ENCODE measurements around the gene LRRC32.
"Not testable (repeated sequence)": the region's sequence is repeated elsewhere in the genome, so short reads cannot be mapped to it uniquely, and the experiment has no call there.

LRRC32 gene

DNA sequence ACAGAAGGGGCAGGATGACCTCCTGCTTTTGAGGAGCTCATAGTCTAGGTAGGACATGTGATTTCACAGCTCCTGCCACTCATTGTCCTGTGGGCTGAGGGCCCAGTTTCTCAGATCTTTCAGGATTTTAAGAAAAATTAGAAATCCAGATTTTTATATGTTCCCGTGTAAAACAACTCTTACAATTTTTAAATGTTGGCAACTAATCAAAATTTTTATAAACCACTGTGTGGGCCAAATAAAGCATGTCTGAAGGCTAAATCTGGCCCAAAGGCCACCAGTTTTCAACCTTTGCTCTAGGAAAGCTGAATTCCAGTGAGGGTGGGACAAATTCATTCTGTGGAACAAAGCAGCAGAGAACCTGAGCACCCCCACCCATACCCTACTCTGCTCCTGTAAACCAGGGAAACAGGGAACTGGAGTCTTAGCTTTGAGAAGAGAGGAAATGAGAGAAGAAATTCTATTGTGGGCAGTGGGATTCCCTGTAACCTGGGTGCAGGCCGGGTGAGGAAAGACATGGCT lies 20.6 kb downstream of the LRRC32 start:
- DNase-seq (ENCODE audit: low read depth in 2 of 2): no peak

DNA sequence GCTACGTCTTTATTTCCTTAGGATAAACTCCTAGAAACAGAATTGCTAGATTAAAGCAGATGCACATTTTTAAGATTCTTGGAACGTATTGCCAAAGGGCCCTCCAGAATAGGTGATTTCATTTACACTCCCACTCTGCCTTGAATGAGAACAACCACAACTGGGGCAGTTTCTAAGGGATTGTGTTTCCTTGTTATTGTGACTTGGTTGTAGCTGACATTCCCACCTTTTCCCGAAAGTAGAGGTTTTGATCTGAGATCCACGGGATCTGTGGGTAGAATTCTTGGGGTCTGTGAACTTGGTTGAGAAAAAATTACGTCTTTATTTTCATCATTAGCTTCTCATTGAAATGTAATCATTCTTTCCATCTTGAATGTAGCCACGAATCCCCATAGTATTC lies 21.5 kb downstream of the LRRC32 start:
- no peak for DNase-seq (ENCODE audit: low read depth in 2 of 2)

DNA sequence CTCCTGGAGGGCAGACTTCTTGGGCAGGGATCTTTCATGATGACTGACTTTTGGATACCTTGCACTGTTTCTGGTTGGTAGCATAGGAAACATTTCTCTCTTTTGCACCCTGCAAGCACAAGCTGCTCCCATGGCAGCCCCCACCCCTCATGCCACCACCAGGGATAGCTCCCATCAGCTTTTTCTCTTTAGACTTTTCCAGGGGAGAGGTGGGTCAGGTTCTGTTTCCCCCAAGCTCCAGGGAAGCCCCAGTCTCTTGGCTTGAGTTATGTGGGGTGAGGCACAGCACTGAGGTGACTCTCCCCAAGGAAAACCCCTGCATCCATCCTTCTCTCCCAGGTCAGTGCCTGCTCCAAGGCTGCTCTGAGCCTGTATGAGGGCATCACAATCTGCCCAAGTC lies 22.5 kb downstream of the LRRC32 start:
- DNase-seq (ENCODE audit: low read depth in 2 of 2): no peak

DNA sequence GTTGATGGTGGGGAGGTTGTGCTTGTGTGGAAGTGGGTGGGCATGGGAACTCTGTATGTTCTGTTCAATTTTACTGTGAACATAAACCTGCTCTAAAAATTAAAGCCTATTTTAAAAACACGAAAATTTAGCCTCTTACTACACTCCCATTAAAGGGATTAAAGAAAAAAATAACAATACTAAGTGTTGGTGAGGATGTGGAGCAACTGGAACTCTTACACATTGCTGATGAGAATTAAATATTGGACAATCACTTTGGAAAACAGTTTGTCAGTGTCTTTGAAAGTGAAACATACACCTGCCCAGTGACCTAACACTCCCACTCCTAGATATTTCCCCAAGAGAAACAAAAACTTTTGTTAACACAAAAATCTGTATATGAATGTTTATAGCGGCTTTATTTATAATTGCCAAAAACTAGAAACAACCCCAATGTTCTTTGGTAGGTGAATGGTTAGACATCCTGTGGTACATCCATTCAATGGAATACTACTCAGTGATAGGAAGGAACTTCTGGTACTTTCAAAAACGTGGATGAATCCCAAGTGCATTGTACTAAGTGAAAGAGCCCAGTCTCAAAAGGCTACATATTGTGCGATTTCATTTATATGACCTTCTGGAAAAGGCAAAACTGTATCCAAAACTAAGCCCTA lies 23.5 kb downstream of the LRRC32 start:
- DNase-seq (ENCODE audit: low read depth in 2 of 2): no peak

DNA sequence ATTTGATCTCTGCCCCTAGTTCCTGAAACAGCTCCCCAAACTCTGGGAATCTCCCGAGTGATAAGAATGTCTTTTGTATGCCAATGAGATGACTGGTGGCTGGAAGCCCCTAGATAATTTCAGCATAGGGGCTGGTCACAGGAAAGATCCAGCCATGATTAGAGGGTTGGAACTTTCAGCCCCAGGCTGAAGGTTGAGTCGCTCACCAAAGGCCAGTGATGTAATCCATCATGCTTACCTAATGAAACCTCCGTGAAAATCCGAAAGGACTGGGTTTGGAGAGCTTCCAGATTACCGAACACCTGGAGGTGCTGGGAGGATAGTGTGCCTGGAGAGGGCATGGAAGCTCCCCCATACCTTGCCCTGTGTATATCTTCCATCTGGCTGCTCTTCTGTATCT lies 26.0 kb downstream of the LRRC32 start:
- no peak for DNase-seq (ENCODE audit: low read depth in 2 of 2)

DNA sequence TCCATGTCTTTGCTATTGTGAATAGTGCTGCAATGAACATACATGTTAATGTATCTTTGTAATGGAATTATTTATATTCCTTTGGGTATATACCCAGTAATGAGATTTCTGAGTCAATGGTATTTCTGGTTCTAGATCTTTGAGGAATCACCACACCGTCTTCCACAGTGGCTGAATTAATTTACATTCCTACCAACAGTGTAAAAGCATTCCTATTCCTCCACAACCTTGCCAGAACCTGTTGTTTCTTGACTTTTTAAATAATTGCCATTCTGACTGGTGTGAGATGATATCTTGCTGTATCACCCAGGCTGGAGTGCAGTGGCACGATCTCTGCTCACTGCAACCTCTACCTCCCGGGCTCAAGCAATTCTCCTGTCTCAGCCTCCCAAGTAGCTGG lies 26.8 kb downstream of the LRRC32 start:
- not testable (repeated sequence) for DNase-seq (ENCODE audit: low read depth in 2 of 2)

DNA sequence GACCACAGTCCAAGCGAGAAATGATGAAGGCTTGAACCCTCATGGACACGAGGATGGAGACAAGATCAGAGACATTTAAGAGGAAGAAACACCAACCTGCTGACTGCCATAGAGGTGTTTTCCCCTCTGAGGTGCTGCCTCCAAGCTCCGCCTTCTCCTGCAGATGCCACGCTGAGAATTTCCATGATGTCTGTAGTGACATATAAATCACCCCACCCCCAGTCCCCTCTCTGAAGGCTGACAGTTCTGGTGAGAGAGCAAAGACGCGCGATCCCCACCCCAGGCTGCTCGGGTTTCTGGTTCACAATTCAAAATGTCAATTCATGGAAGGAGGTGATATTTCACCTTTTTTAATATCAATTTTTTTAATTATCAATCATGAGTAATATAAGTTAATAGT lies 28.2 kb downstream of the LRRC32 start:
- DNase-seq (ENCODE audit: low read depth in 2 of 2): no peak

DNA sequence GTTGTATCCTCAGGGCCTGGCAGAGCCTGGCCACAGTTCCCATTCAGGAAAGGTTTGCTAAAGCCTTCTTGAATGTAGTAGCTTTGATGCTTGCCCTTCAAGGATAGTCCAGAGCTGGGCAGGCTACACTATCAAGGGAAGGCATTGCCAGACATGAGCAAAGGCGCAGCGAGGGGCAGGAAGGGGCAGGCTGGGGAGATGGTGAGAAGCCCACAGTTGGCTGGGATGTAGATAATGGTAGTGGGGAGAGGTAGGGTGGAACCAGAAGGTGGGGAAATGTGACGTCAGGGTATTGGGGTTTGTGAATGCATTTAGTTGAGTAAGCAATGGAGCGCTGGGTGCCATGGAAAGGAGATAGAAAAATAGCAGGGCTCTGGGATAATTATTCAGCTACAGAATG lies 28.6 kb downstream of the LRRC32 start:
- DNase-seq (ENCODE audit: low read depth in 2 of 2): no peak

DNA sequence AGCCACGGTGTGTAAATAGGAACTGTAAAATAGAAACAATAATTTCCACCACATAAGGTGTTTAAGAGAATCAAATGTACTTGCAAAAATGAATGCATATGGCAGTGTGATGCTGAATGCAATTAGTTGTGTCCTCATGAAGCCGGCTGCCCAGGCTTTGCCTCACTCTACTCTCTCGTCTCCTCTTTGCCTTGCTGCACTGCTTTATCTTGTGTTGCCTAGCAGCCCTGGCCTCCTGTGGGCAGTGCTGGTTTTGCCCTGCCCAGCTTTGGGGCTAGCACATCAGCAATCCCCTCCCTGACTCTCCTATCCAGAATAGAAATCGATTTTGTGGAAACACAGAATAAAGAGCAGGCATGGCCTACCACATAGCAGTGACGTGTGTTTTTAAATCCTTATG lies 30.0 kb downstream of the LRRC32 start:
- no peak for DNase-seq (ENCODE audit: low read depth in 2 of 2)

DNA sequence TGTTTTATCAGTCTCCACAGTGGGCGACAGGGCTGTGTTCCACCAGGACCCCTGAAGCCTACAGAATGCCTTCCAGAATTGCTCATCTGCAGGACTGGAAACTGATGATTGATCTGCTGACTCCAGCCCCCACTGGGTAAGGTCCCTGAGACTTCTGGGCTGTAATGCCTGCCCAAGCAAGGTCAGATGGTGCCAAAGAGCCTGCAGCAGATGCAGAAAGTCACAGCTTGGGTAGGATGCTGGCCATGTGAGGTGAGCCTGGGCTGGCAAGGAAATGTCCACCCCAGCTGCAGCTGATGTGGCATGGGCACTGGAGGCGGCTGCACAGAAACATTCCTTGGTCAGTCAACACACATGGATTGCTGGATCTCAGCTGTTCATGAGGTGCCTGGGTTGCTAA lies 30.9 kb downstream of the LRRC32 start:
- no peak for DNase-seq (ENCODE audit: low read depth in 2 of 2)

DNA sequence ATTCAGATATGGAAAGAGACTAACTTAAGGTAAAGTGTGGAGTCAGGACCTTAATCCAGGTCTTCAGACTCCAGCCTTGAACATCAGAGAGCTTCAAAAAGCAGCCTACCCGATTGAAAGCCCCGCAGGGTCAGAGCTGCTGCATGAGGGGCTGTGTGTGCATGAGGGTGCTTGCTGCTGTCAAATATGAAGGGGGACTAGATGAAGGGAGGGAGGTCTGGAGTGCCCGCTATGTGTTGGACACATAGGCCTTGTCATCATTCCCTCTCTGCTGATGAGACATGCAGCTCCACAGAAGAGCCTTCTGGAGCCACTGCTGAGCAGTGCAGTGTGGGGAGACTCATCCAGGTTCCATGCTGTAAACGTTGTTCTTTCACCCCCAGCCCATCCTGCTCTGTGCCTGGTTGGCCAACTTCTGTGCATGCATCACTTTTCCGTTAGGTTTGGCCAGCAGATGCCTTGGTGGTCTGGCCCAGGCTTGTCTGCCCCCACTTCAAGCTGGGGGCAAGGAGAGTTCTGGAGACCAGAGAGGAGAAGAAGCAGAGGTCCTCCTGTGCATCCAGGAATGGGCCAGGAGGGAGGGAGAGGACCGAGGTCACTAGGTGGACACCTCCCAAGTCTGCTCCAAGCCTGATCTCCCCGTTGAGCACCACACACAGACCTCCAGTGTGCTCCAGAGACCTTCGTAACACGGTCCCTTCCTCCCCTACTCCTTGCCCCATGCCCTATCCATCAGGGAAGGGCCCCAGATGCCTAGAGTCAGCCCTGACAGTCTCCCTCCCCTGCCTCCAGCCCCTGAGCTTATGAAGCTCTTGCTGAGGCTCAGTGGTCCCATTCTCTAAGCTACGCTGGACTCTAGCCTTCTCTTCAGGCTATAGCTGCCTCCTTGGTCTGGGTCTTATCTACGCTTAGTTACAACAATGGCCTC lies 32.0 kb downstream of the LRRC32 start:
- DNase-seq (ENCODE audit: low read depth in 2 of 2): no peak

DNA sequence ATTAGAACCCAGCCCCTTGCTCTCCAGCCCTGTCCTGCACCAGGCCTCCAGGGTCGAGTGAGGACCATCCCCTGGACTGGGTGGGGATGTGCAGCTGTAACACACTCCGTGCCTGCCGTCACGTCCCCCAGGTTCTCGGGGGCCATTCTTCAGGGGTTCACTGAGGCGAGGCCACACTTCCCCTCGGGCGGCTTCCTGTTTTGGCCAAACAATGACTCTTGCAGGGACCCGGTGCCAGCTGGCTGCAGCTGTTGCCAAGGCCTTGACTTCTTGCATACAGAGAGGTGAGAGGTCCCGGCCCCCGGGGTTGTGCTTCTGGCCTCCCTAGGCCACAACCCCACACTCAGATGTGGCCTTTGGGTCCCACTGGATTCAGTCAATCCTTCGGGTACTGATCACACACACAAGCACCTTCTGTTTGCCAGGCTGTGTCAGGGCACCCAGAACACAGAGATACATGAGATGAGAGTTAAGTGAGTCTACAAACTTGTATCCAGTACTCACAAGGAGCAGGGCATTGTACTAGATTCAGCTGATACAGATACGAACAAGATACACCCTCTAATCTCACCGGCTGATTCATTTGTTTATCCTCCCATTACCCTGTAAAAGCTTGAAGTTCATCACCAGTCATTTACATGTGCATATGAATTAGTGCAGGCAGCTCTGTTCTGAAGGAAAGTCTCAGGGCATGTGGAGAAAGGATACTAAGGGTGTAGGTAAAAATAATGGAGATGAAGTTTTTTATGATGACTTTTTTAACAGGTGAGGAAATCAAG lies 32.9 kb downstream of the LRRC32 start:
- DNase-seq (ENCODE audit: low read depth in 2 of 2): no peak

DNA sequence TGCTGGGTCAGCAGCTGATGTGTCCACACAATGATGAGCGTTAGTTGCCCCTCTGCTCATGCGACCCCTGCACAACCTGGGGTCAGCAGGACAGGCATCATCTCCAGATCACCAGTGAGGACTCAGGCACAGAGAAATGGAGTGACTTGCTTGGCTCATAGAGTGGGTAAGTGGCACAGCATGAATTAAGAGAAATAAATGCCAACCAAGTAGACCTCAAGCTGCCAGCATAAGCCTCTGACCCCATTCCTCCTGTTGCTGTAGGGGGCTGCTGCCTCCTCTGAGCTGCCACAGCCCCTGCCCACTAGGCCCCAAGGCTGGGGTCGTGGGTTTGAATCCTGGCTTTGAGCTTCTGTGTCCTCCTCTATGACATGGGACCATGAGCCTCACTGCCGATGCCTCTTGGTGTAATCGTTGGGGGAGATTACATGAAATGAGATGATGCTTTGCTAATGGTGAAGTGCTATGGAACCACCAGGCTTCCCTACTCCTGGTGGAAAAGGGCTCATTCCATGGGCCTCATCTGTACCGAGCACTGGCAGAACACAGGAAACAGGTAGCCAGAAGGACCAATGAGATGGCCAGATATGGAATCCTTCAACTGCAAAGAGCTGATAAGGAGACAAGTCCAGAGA lies 33.6 kb downstream of the LRRC32 start:
- no peak for DNase-seq (ENCODE audit: low read depth in 2 of 2)

DNA sequence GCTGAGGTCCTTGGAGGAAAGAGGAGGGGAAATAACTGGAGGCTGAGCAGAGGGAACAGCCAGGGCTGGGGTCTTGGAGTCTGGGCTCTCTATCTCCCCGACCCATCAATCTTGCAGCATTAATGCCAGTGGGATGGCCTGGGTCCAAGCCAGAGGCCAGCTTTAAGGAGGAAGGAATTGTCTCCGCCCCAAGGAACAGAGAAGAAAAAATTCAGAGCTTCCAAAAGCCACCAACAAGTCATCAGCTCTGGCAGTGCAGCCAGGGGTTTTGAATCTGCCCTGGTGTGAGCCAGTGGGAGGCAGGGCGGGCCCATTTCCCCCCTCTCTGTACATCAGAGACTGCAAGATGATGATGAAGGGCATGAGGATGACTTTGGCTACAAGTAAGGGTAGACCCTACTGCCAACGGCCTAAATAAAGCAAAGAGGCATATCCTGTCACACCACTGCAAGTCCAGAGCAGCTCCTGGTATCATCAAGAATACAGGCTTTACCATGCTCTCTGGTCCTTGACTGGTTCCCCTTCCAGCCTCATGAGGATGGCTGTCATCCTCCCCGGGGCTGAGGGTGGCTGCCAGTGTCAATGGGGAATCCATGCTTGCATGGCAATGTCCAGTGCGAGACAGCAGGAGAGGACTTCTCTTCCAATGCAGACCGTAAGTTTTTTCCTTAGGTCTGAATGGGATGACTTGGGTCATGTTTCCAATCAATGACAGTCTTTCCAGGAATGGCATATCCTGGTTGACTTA lies 34.4 kb downstream of the LRRC32 start:
- DNase-seq (ENCODE audit: low read depth in 2 of 2): no peak

DNA sequence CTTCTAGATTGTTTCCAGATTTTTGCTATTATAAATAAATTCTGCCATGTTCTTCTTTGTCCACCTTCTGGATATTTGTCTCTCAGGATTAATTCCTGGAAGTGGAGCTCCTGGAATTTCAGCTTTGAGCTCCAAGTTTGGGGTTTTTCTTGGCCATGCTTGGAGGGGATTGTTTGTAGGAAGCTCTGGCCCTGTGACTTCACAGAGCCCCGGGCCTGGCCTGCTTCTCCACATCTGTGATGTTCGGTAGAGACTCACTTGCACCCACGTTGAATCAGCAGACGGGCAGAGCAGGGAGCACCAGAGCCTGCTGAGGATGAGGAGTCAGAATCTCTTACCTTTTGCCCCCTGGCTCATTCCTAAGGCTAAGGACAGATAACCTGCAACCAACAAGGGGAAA lies 35.7 kb downstream of the LRRC32 start:
- DNase-seq (ENCODE audit: low read depth in 2 of 2): no peak

DNA sequence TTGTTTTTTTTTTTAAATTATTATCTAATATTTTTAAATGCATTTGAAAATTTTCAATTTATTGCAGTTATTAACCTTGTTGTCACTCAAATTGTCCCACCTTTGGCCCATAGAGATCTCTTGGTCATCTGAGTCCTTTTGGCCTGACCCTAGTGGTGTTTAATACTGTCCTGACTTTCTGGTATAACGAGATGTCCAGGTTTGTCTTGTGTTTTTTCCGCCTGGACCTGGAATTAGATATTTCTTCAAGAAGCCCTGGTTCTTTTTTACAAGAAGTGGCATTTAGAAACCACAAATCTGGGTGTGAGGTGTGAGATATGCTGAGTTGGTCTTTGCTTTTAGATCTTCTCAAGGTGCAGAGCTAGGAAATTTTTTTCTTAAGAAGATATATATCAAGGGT lies 38.1 kb downstream of the LRRC32 start:
- DNase-seq (ENCODE audit: low read depth in 2 of 2): no peak

DNA sequence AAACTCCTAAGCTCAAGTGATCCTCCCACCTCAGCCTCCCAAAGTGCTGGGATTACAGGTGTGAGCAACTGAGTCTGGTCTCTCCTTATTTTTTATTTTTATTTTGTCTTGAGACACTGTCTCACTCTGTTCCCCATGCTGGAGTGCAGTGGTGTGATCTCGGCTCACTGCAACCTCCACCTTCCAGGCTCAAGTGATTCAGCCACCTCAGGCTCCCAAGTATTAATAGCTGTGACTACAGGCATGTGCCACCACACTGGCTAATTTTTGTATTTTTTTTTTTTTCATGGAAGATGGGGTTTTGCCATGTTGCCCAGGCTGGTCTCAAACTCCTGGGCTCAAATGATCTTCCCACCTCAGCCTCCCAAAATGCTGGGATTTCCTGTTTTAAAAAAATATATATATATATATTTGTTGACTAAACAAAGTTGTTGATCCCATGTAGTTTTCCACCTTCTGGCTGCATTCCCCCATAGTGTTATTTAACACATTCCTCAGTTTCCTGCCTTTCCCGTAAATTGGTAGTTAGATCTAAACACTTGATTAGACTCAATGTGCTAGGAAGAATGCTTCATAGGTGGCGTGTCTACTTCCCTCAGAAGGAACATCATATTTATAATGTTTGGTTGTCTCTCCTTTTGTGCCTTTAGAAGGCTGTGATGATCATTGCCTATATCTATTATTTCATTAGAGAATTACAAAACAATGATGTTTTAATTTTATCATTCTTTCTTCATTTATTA lies 38.8 kb downstream of the LRRC32 start:
- DNase-seq (ENCODE audit: low read depth in 2 of 2): no peak

DNA sequence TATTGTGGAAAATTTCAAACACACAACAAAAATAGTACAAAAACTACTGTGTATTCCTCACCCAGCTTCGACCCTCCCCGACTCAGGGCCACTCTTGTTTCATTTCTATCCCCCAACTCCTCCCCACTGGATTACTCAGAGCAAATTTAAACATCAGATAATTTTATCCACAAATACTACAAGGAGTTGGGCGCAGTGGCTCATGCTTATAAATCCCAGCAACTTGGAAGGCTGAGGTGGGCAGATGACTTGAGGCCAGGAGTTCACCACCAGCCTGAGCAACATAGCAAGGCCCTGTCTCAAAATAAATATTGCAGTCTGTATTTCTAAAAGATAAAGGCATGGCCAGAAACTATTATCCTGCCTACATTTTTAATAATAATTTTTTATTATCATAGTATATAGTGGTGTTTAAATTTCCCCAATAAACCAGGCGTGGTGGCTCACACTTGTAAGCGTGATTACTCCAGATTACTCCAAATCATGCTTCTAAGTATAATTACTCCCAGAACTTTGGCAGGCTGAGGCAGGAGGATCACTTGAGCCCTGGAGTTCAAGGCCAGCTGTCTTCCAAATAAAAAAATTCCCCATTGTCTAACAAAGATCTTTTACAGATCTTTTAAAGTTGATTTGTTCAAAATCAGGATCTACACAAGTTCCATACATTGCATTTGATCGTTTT lies 39.8 kb downstream of the LRRC32 start:
- no peak for DNase-seq (ENCODE audit: low read depth in 2 of 2)

DNA sequence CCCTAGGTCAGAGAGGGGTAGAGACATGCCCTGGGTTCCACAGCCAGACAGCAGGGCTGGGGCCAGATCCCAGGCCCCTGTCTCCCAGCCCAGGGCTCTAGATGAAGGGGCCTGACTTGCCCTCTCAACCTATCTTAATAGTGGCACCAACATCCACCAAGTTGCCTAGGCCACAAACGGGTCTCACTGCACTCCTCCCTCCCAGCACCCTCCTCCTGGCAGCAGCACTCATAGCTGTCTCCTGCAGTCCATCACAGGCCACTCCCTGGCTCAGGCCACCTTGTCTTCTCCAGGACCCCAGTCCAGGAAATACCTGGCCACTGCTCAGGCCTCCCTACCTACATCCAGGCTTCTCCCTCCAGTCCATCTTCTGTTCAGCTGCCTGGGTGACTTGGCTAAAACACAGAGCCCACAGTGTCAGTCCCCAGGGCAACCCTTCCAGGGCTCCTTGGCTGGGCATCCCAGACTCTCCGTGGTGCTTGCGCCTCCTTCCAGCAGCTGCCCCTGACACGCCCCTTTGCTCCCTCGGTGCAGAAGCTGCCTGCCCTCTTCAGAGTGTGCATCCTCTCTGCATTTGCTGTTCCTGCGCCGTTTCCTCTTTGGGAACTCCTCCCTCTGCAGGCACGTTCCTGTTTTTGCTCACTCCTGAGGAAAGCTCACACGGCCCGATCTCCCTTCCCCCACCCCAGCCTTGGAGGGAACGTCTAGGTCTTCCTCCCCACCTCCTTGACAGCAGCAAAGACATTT lies 40.5 kb downstream of the LRRC32 start:
- DNase-seq (ENCODE audit: low read depth in 2 of 2): no peak

All from activated CD4-positive, alpha-beta T cell treated with anti-CD3 and anti-CD28 coated beads for 24 hours (primary cell).